ENCODE results near the gene DDX47.
"Not testable (repeated sequence)": the region's sequence is repeated elsewhere in the genome, so short reads cannot be mapped to it uniquely, and the experiment has no call there.

DDX47 gene

GRCh38 chr12:12821975-12822374 lies 8.8 kb downstream of the DDX47 start:
- ATAC-seq, result no peak
- DNase-seq, result no peak

DNA sequence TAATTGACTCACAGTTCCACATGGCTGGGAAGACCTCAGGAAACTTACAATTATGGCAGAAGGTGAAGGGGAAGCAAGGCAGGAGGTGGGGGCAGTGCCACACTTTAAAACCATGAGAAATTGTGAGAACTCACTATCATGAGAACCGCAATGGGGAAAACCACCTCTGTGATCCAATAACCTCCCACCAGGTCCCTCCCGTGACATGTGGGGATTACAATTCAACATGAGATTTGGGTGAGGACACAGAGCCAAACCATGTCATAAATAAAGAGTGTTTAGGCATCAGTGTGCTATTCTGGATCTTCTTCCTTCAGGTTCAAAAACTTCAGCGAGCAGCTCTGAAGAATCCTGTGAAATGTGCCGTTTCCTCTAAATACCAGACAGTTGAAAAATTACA lies 9.7 kb downstream of the DDX47 start:
- DNase-seq (no peak), ATAC-seq (no peak)

DNA sequence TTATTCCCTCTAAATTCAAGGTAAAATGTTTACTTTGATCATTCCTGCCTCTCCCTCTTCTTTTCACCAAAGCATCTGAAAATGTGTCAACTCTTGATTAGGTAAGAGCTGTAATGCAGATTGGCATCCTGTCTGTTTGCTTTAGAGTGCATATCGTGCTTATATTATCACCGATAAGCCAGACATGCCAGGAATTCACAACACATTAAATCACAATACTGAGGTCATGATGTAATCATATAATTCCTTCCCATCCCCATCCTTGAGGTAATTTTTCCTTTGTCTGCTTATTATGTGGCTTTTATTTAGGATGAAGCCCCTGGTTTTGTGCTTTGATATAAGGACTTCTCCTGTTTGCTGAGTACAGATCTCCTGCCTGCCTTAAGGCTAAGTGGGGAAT lies 10.2 kb downstream of the DDX47 start:
- ATAC-seq (no peak), DNase-seq (no peak)

DNA sequence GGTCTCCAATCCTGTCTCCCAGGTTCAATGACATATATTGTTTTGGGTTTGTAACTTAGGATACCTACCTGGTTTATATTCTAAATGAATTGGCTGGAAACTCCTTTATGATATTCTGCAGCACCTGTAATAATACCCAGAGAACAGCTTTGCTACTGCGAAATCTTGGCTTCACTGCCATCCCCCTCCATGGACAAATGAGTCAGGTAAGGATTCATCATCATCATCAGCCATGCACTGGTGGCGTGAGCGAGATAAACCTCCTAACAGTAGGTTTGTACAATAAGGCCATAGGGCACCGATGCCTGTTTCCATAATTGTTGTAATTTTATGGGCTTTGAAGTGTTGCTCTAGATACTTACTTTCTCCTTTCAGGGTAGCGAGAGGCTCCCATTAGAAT lies 10.7 kb downstream of the DDX47 start:
- DNase-seq (no peak), ATAC-seq (no peak)

GRCh38 chr12:12835378-12836146 lies 22.4 kb downstream of the DDX47 start:
- no peak for DNase-seq
- no peak for ATAC-seq

DNA sequence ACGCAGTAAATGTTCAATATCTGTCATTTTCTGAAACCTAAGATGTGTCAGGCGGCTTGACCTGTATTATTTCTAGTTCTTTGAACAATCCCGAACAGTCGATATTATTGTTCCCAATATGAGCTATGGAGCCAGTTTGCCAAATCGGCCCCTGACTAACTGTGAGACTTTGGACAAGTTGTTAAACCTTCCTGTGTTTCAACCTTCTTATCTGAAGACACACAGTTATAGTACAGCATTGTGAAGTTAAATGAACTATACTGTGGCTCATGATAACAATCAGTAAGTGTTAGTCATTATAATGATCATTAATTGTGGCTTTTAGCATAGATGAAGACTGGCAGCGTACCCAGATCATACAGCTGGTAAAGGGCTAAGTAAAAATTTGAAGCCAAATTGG lies 23.4 kb downstream of the DDX47 start:
- ATAC-seq, result no peak
- no peak for DNase-seq

- peak; percentile 91 for ATAC-seq
These were observed 24.1 kb downstream of the DDX47 start for GRCh38 chr12:12837025-12837812.

DNA sequence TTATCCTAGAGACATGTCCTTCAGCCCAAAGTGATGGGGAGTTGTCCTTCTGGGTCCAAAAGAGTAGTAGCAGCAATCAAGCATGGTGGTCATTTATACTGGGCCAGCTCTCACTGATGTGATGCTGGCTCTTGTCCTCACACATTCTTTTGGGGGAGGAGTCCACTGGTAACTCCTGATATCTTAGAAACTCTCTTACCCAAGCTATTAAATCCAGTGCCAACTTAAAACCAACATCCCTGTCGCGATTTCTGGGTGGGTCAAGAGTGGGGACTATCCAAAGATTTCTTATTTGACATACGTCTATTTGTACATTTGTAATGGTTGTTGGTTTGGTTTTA lies 24.6 kb downstream of the DDX47 start:
- no peak for DNase-seq
- ATAC-seq, result no peak

More at GRCh38 chr12:12837025-12837812, 24.1 kb downstream of the DDX47 start:
- DNase-seq, result peak; percentile 47

DNA sequence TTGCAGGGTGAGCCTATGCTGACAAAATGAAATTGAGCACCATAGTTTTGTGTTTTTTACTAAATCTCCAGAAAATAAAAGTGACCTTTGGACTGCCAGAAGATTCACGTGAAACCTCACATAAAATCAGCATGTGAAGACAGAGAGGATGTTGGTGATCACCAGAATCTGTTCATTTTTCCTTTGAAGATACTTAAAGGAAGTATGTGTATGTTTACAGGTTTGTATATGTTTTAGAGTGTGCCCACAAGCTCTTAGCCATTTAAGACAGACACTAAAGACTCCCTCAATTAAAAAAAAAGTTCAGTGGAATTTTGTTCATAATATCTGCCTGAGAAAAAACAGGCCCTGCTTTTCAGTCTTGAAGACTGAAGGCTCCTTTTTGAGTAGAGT lies 25.9 kb downstream of the DDX47 start:
- ATAC-seq (no peak), DNase-seq (no peak)

DNA sequence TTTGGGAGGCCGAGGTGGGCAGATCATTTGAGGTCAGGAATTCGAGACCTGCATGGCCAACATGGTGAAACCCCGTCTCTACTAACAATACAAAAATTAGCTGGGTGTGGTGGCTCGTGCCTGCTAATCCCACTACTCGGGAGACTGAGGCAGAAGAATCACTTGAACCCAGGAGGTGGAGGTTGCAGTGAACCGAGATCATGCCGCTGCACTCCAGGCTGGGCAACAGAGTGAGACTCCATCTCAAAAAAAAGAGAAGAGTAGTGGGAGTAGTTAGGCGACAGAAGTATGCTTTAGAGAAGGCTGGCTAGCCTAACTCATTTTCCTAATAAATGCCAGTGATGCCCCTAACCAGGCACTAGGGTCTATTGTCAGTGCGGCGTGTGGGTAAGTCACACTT lies 26.3 kb downstream of the DDX47 start:
- ATAC-seq, DNase-seq: not testable (repeated sequence)

GRCh38 chr12:12839873-12840579 lies 26.9 kb downstream of the DDX47 start:
- DNase-seq (no peak), ATAC-seq (no peak)

- no peak for DNase-seq
- no peak for ATAC-seq
These were observed 27.4 kb downstream of the DDX47 start for GRCh38 chr12:12840580-12840899.

- not testable (repeated sequence) for ATAC-seq, DNase-seq
These were observed 28.3 kb downstream of the DDX47 start for GRCh38 chr12:12841428-12841827.

- ATAC-seq, result no peak
- DNase-seq, result no peak
These were observed 32.7 kb downstream of the DDX47 start for GRCh38 chr12:12845794-12846243.

- not testable (repeated sequence) for DNase-seq, ATAC-seq
These were observed 33.6 kb downstream of the DDX47 start for GRCh38 chr12:12846780-12847179.

DNA sequence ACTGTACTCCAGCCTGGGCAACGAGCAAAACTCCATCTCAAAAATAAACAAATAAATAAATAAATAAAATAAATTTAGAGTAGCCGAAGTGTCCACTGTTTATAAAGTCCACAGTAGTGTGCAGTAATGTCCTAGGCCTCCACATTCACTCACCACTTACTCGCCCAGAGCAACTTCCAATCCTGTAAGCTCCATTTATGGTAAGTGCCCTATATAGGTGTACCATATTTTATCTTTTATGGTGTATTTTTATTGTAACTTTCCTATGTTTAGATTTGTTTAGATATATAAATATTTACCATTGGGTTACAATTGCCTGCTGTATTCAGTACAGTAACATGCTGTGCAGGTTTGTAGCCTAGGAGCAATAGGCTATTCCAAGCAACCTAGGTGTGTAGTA lies 40.3 kb downstream of the DDX47 start:
- no peak for ATAC-seq
- no peak for DNase-seq

- ATAC-seq (no peak), DNase-seq (no peak)
These were observed 46.5 kb downstream of the DDX47 start for GRCh38 chr12:12859690-12860089.

DNA sequence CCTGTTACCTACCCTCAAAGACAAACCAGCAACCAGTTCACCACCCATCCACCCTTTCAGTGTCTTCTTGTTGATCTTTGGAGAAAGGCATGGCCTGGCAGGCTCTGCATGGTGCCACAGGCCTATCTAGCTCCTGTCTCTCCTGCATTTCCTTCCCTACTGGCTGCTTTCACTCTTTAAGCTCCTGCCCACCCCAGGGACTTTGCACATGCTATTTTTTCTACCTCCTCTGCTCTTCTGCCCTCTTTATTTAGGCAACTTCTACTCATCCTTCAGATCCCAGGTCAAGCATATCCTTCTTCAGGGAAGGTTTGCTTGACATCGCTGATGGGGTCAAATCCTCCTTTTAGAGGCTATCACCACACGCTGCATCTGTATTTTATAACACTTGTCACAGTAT lies 51.1 kb downstream of the DDX47 start:
- no peak for DNase-seq
- ATAC-seq, result no peak

GRCh38 chr12:12868477-12869235 lies 55.5 kb downstream of the DDX47 start:
- no peak for ATAC-seq
- DNase-seq, result no peak

GRCh38 chr12:12870465-12870864 lies 57.3 kb downstream of the DDX47 start:
- DNase-seq, result no peak

GRCh38 chr12:12871587-12872138 lies 58.5 kb downstream of the DDX47 start:
- DNase-seq, result no peak
- no peak for ATAC-seq

More at GRCh38 chr12:12870465-12870864, 57.3 kb downstream of the DDX47 start:
- ATAC-seq, result no peak
